ENCODE results near the gene TARM1.

- TF ChIP-seq POLR2AphosphoS5 (IDR thresholded peaks at IDR 0.05; ENCODE audit: low read depth, low read length) (no peak), MAX (IDR thresholded peaks at IDR 0.05; ENCODE audit: low read depth) (no peak), YY1 (IDR thresholded peaks at IDR 0.05; ENCODE audit: low read depth) (no peak), CTCF (IDR thresholded peaks at IDR 0.05) (no peak), RAD21 (IDR thresholded peaks at IDR 0.05; ENCODE audit: low read length) (no peak), RFX5 (IDR thresholded peaks at IDR 0.05; ENCODE audit: low read length) (no peak), ZBTB33 (IDR thresholded peaks at IDR 0.05; ENCODE audit: borderline replicate concordance, low read depth) (no peak), RCOR1 (IDR thresholded peaks at IDR 0.05; ENCODE audit: low read length) (no peak), FOXJ3 (CRISPR knock-in tag; IDR thresholded peaks at IDR 0.05) (no peak)
These were observed 35.4 kb downstream of the TARM1 start for GRCh38 chr19:54045771-54046170.

Data from SK-N-SH (cell line).